HG03175 (cell line): ENCODE data around the gene MYO6.

Experiments used
- ATAC-seq: cut with Tn5 transposase; IDR thresholded peaks from one replicate; pipeline ENCODE4 v1.9.1; 2021; ENCODE audit warnings: mild to moderate bottlenecking, moderate library complexity; ENCODE audit not compliant: unreplicated experiment

The MYO6 gene

DNA sequence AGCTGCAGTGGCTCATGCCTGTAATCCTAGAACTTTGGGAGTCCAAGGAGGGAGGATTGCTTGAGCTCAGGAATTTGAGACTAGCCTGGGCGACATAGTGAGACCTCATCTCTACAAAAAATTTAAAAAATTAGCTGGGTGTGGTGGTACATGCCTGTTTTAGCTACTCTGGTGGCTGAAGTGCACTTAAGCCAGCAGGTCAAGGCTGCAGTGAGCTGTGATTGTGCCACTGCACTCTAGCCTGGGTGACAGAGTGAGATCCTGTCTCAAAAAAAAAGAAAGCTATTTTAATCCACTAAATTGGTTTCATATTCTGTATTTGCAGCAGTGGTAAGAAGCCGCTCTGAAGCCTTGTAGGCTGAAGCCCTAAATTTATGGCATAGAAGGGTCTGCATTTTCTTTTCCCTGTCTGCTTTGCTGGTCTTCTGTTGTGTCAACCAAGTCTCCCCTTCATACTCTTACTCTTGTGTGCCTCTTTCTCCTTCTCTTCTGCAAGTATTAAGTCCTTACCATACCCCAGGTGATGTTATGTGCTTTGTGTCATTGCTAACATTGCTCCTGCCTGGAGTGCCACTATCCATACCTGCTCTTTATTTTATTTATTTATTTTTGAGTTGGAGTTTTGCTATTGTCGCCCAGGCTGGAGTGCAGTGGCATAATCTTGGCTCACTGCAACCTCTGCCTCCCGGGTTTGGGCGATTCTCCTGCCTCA is 70.9 kb downstream of the MYO6 start:
- ATAC-seq = no peak

- peak; percentile 91 for ATAC-seq
Measured at GRCh38 chr6:75824160-75824559, 75.1 kb downstream of the MYO6 start.

GRCh38 chr6:75827163-75827562 is 78.1 kb downstream of the MYO6 start:
- no peak for ATAC-seq

DNA sequence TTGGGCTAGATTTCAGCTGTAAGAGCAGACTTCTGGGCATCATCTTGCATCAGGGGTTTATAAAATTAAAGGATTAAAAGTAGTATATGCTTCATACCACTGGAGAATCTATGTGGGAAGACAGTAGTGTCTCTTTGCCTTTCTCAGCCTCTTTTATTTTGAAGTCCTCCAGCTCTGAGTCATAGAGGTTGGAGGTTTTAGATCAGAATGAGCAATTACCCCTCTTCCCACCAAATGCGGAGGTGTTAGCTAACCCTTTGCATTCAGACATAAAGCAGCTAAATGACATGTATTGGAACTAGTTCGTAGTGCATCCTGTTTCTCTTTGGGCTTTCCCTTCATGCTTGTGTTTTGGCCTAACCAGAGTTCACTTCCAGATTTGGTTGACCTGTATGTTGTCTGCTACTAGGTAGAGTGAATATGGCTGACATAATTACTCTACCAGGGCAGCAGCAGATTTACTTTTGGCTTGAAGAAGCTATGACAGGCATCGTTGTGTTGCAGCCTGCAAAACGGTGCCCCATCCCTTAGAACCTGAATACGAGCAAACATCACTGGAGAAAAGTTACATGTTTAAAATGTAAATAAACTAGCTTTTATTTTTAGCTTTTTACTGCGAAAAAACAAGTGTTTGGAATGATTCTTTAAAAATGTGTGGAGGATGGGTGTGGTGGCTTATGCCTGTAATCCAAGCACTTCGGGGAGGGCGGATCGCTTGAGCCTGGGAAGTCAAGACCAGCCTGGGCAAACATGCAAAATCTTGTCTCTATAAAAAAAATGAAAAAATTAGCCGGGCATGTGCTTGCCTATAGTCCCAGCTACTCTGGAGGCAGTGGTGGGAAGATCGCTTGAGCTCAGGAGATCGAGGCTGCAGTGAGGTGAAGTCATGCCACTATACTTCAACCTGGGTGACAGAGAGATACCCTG is 82.2 kb downstream of the MYO6 start:
- no peak for ATAC-seq

- no peak for ATAC-seq
Measured at GRCh38 chr6:75834447-75834846, 85.4 kb downstream of the MYO6 start.

GRCh38 chr6:75842191-75842590 is 93.2 kb downstream of the MYO6 start:
- no peak for ATAC-seq

DNA sequence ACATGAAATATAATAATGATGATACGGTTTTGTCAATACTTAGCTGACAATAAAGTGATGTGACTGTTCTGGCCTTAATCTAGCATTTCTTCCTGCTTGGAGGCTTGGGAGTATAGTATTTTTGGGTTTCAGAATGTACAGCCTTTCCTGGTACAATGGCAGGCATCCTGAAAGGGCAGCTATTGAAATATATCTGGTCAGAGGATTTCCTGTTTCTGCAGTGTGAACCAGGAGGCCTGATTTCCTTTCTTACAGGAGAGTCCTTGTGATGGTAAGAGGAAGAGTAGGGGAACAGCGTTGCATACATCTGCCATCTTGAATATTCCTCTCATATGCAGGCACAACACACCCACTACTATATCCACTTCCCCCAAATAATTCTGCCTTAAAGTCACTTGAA is 93.7 kb downstream of the MYO6 start:
- ATAC-seq = no peak

DNA sequence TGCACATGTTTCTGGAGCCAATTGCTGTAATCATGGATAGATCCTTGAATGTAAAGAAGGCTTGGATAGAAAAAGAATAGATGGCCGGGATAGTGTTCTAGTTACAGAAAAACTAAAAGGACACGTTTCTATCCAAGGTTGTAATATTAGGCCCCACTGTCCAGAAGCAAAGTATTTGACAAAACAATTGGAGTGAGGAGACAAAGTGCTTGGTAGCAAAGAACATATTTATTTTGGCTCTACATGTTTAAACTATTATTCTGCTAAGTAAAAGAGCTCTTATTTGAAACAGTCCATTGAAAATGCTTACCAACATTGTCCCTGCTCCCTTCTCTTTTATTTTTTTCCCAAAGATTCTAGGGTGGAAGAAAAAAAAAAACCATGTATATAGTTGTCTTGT is 94.4 kb downstream of the MYO6 start:
- ATAC-seq = no peak

DNA sequence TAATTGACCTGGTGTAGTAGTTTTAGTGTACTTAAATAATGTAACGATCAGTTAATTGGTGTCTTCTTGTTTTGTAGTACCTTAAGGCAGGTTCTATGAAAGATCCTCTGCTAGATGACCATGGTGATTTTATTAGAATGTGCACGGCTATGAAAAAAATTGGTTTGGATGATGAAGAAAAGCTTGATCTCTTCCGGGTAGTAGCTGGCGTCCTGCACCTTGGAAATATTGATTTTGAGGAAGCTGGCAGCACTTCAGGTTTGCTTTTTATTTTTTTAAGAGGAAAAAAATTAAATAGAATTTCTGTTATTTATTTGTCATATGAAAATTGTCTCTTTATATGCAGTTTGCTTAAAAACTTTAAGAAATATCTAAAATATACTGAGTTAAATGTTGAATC is 99.2 kb downstream of the MYO6 start:
- ATAC-seq = no peak

DNA sequence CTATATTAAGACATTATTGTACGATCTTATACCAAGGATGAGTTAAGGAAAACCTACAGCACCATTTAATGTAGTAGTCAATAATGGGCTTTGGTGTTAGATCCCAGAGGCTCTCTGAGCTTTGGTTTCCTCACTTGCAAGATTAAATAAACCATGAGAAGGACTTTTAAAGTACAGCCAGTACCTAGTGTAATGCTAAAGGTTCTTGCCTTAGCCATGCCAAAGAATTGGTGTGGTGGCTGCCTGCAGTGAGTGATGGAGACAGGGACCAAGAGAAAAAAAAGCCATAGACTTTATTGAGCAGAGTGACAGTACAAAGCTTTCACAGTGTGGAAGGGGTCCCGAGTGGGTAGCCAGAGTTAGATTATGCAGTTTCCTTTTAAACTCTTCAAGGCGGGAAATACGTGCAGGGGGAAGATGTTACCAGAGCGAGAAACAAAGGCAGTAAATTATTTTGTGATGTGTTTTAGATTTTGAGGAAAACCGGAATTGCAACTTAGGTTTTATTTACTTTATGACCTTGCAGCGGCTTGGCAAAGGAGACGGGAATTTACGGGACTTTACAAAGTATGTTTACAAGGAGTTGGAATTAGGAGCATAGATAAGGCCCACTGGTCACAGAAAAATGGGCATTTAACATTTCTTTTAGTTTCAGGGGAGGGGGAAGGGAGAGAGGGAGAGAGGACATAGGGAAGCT is 100.4 kb downstream of the MYO6 start:
- ATAC-seq = no peak

GRCh38 chr6:75850026-75850833 is 101.2 kb downstream of the MYO6 start:
- ATAC-seq = no peak

GRCh38 chr6:75852721-75853120 is 103.7 kb downstream of the MYO6 start:
- ATAC-seq = no peak

GRCh38 chr6:75853806-75854205 is 104.8 kb downstream of the MYO6 start:
- no peak for ATAC-seq

DNA sequence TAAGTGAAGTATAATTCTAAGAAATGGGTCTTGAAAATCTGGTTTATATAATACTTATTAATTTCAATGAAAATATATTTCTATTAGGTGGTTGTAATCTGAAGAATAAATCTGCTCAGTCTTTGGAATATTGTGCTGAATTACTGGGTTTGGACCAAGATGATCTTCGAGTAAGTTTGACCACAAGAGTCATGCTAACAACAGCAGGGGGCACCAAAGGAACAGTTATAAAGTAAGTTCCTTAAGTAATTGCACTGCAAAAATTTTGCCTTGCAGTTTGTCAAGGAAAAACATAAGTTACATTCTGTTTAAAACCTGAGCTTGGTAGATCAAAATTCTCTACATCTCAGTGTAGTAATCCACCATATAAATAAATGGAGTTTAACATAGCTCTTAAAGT is 106.0 kb downstream of the MYO6 start:
- ATAC-seq = no peak

GRCh38 chr6:75856902-75857301 is 107.9 kb downstream of the MYO6 start:
- no peak for ATAC-seq

- no peak for ATAC-seq
Measured at GRCh38 chr6:75863001-75863400, 114.0 kb downstream of the MYO6 start.

DNA sequence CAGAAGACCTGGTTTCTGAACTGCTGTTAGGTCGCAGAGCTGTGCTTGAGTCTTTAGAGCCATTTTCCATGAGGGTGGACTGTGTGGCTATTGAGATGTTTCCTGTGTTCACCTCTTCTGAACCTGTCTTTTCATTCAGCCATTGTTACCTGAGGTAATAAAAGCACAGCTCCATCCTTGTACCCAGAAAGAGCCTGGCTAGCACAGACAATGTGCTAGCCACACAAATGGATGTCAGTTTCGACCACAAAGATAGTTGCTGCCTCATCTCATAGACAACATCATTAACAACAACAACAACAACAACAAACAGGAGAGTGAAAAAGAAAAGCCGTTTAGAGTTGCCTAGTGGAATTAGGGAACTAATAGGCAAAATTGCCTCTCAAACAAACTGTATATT is 114.7 kb downstream of the MYO6 start:
- no peak for ATAC-seq

DNA sequence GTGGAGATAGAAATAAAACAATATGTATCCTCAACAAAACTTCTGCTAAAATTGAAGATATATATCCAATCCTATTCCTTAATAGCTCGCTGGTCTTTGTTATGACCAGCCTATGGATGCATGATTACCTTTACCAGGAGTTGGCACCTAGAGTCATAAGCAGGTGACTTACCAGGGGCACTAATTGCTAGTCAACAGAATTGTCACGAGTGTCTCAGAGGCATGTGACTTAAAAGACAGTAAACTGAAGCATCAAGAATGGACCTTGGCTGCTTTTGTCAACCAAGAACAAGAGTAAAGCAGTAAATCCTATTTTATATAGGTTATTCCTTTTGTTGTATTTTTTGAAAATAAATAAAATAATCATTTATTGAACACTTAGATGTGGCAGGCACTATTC is 115.4 kb downstream of the MYO6 start:
- no peak for ATAC-seq

GRCh38 chr6:75870389-75870788 is 121.3 kb downstream of the MYO6 start:
- no peak for ATAC-seq

DNA sequence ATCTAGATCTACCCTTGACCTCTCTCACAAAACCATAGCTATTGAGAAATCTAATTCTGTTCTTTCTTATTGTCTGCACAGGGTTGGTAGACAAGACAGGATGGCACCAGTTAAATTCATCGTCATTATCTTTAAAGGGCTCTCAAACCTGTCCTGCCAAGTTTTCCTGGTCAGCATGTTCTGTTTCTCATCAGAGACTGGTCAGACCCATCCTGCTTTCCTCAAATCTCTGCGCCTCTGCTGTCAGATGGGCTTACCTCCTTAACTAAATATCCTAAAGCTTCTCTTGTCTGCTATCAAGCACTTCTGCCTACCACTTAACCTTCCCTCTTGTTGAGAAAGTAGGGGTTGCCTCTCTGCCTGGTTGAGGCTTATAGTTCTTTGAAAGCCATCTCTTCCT is 125.2 kb downstream of the MYO6 start:
- ATAC-seq = no peak

GRCh38 chr6:75876152-75876551 is 127.1 kb downstream of the MYO6 start:
- ATAC-seq = no peak
